Measurements from ENCODE around the gene BHLHA15.
A peak's percentile ranks its signal among the peaks of the same experiment; 100 is the strongest.
"Not testable (repeated sequence)": the region's sequence is repeated elsewhere in the genome, so short reads cannot be mapped to it uniquely, and the experiment has no call there.

The BHLHA15 gene

DNA sequence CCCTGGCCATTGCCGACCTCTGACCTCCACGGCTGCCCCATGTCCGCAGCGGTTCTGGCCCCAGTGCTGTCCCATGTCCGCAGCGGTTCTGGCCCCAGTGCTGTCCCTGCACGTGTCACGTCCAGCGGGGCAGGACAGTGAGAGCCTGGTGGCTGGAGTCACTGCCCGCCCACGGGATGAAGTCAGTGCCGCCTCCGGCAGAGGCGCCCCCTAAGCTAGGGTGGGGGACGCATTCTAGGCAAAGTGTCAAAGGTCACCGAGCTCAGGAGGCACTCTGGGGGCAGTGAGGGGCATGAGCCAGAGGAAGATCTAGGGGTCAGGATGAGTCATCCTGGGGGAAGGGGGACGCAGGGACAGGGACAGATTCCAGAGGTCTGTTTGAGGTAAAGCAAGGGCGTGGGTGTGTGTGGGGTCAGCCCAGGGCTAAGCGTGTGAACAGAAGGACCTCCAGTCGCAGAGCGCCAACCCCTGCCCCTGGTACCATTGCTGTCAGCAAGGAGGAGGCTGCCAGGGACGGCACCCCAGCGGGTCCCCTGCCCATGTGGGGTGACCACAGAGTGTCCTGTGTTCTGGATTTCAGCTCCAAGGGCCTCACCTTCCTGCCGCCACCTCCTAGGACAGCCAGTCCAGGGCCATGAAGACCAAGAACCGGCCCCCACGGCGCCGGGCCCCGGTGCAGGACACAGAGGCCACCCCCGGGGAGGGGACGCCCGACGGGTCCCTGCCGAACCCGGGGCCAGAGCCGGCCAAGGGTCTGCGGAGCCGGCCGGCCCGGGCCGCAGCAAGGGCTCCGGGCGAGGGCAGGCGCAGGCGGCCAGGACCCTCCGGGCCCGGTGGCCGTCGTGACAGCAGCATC lies 665 bp downstream of the BHLHA15 start:
- no peak for DNase-seq

DNA sequence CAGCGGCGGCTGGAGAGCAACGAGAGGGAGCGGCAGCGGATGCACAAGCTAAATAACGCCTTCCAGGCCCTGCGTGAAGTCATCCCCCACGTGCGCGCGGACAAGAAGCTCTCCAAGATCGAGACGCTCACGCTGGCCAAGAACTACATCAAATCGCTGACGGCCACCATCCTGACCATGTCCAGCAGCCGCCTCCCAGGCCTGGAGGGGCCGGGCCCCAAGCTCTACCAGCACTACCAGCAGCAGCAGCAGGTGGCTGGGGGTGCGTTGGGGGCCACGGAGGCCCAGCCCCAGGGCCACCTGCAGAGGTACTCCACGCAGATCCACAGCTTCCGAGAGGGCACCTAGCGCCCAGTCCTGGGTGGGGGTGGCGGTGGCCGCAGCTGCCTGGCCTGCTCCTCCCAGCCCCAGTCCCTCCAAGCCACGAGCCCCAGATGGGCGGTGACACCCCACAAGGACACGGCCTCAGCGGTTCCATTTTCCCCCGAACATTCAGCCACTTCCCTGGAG lies 1.3 kb downstream of the BHLHA15 start:
- no peak for DNase-seq

DNA sequence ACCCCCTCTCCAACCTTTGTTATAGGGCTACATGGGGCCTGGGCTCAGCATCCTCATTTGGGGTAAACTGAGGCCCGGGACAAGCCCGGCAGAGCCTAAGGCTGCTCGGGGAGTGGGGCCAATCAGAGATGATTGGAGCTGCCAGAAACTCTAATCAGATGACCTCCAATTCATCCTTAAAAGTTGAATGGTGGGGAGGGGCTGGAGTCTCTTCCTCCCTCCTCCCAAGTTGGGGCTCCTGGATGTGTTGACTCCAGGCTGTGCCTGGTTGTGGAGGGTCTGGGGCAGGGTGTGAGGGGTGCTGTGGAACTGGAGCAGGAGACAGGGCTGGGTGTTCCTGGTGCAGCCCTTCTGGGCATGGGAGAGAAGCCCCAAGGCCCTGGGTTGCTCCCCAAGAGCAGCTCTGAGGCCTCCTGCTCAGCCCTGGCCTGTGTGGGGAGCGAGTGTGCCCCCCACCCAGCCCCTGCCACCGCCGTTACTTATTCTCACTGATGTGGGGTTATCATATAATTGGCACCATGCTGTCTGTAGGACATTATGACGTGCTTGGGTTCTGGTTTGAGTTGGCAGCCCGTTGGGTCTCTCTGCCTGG lies 2.2 kb downstream of the BHLHA15 start:
- DNase-seq = no peak

DNA sequence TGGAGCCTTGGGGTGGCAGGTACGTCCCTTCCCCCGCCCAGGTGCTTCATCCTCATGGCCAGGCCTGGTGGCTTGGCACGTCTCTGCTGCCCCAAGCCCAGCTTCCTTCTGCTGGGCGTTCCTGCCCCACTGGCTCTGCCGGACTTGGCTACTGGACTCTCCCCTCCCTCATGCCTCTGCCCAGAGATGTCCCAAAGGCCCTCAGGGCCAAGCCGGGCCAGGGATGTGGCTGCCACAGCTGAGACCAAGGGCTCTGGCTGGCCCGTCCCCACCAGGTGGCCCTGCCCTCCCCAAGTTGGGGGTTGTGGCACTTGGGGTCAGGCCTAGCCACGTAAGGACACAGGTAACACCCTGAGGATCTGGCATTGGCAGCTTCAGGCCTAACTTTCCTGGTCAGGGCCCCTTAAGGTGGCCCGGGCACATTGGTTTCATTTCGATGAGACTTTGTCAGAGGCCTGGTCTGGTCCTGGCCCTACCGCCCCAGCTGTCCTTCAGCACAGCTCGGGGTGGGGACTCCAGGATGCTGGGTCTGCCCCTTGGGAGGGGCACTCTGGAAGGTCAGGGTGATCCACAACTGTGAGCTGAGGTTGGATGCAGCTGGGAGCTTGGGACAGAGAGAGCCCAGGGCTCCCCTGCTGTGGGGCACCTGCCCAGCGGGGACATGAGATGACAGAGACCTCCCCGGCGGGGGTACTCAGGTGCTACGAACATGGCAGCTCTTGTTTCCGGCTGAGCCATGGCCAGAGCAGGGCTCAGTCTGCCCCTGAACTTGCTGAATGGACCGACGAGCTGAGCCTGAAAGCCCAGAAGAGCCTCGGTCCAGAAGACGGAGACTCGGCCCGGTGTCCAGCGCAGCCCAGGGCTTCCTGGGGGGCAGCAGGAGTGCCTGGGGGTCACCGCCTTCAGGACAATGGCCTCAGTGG lies 2.9 kb downstream of the BHLHA15 start:
- no peak for DNase-seq

DNA sequence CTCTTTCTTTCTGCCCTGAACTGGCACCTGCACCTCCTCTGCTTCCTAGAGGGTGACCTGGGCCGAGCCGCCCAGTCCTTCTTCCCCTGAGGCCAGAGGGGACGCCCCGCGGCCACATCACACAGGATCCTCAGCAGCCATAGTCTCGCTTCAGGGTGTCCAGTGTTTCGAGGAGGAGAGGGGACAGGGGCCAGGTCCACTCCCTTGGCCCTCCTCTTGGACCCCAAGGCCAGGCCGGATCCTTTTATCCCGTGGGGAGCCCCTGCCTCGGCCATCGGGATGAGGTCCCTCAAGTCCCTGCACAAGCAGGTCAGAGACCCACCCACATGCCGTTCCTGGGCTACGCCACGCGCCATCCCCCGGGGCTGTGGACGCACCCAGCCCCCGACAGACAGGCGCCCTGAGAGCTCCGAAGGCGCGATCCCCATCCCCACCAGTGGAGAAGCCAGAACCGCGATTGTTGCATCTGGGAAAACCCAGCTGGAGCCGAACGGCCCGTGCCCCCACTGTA lies 3.6 kb downstream of the BHLHA15 start:
- DNase-seq = no peak

DNA sequence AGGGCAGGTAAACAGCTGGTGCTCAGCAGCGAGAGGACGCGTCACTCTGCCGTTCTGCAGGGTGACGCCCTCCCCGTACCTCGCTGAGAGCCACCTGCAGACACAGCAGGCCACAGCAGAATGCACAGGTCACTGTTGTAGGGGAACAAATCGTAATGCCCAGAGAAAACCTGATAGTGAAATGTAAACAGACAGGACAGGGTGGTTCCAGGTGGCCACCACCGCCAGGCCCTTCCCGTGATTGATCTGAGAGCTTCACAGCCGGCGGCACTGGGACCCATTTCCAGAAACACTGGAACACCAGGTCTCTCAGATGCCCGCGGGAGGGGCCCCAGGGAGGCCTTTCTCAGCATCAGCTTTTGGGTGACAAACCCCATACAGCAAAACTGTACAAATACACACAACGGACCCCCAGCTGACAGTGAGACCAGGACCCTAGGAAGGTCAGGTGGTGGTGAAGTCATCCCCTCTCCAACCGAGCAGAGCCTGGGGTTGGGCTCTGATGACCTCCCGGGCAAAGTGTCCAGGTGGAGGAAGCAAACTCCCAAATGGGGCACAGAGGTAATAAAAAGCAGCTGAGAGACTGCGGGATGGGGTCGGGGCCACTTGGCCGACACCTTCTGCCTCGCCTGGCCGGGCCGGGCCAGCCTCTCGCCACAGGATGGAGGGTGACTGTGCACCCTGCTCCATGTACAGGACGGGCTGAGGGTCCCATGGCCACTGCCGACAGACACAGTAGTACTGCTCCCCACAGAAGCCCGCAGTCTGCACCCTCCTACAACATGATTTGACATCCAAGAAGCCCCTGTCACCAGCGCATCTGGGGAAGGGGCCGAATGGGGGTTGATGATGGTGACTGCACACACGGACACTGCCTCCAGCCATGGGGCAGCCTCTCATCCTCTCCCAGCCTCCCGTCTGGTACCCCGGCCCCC lies 4.6 kb downstream of the BHLHA15 start:
- DNase-seq = peak; percentile 12 to 30

DNA sequence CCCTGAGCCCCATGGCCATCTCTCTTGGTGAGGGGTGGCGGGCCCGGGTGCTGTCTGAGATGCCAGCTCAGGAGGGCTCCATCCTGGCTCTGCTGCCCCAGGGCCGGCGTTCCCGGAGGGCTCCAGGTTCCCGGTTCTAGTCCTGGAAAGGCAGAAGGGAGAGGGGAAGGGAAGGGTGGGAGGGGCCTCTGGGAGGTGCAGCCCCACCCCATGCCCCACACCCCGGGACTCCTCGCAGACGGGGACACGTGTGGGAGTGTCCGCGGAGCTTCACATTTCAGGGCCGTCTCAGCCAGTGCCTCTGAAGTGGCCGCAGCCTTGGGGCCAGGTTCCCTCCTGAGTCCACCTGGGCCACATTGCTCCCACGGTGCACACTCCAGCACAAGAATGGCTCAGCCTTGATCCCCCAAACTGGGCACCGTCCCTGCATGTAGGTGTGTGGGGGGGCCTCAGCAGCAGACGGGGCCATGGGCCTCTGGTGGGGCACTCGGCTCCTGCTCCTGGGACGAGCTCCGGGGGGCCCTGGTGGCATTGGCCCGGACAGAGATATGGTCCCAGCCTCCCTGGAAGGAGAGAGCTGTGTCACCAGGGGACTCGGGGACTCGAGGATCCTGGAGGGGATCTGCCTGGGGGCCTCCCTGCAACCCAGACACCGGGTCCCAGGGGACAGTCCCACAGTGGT lies 5.8 kb downstream of the BHLHA15 start:
- no peak for DNase-seq

DNA sequence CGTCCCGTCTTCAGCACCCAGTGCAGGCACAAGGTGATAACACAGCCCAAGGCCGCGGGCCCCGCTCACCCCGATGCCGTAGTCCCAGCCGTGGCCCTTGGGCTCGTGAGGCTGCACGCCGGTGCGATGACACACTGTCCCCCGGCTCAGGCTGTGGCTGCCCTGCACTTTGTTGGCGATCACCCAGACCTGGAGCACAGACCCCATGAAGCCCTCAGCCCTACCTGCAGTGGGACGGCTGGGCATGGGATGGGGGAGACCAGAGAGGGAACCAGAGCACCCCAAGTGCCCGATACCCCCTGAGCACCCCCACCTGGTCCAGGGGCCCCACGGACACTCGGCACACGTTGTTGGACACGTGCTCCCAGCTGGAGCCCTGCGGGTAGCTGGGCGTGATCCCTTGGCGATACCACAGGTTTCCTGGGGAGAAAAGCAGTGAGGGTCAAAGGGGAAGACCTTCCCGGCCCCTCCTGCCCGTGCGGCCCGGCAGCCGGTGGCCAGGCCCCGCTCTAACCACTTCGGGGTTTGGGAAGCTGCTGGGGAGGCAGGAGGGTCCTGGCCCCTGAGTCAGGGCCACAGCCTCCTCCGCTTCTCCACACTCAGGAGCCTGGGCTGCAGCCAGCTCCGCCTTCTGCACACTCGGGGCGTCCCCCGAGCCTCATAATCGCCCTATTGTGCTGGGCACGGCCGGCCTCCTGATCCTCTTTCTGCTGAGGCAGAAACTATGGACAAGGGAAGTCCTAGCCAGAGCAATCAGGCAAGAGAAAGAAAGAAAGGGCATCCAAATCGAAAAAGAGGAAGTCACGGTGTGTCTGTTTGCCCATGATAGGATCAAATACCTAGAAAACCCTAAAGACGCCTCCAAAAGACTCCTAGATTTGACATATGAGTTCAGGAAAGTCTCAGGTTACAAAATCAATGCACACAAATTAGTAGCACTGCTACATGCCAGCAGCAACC lies 6.7 kb downstream of the BHLHA15 start:
- no peak for DNase-seq

DNA sequence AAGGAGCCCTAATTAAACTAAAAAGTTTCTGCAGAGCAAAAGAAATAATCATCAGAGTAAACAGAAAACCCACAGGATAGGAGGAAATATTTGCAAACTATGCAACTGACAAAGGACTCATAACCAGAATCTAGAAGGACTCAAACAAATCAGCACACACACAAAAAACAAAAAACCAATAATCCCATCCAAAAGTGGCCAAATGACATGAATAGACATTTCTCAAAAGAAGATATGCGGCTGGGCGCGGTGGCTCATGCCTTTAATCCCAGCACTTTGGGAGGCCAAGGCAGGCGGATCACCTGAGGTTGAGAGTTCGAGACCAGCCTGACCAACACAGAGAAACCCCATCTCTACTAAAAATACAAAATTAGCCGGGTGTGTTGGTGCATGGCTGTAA lies 8.1 kb downstream of the BHLHA15 start:
- not testable (repeated sequence) for DNase-seq

DNA sequence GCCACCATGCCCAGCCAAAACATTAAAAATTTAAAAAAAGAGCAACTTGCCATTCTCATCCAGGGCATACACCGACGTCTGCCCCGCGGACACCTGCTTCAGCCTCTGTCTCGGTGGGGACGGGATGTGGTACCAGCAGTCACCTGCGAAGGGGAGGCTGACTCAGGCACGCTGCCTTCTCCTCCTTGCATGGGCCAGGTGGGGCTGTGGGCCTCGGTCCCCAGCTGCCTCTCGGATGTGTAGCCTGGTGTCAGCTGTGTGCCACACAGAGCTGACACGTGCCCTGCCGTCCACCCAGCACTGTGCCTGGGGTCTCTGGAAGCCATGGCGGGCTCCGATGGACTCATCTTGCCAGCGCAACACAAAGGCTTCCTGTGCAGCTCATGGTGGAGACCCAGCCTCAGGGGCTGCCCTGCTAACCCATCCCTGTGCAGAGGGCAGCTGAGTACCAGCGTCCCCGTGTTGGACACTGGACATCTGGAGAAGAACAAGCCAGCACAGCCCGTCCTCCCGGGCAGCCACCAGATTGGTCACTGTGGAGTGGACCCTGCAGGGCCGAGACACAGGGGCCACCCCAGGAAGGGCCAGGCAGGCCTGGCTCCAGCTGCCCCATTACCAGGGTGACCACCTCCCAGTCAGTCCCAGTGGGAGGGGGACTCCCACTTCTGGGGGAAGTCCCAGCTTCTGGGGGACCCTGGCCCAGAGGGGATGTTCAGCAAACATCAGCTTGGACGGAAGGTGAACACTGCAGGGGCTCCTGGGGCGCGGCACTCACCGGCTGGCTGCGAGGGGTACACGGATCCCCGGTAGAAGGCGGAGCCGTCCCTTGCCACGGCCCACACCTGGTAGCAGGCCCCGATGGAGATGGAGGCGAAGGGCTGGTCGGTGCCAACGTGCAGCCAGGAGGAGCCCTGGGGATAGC lies 10.6 kb downstream of the BHLHA15 start:
- no peak for DNase-seq

DNA sequence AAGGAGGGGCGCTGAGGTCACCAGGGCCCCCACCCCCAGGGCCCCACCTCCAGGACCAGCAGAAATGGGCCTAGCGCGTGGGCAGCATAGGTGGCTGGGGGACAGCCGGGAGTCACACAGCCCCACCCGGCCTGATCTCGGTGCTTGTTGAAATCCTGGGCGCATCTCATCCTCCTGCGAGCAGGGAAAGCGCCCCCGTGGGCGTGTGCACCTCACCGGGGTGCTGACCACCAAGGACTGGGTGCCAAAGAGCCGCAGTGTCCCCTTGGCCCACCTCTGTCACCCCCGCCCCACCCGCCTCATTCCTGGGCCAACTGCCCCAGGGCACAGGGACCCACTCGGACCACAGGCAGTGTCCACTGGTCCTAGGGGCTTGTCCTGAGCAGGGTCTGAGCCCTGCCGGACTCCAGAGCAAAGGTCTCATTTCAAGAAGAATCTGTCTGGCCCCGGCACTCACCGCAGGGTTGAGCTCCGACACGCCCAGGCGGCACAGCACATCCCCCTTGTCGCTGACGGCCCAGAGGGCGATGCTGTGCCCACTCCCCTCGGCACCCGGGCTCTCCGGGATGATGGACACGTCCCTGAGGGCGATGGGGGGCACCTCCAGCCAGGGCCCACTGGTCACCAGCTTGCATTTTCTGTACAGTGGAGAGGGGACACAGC lies 11.4 kb downstream of the BHLHA15 start:
- DNase-seq = no peak

DNA sequence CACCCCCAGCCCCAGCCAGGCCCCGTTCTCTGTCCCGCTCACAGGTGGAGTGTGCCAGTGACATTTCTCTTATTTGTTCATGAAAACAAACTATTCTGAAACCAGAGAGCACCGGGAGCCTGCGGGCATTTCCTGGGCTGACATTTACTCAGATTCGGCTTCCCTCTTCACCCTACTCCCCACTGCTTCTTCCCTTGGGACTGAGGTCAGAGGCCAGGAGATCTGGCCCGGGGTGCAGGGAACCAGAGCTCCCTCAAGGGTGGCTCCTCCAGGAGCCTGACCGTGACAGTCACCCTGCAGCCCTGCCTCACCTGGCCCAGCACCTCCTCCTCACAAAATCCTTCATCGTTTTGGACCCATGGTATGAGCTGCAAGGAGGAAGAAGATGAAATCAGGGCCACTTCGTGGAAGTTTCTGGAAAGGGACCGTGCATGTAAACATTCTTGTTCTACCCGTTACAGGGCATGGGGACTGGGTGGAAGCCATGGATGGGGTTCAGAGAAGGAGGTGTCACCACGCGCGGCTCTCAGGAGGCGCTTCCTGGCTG lies 12.2 kb downstream of the BHLHA15 start:
- DNase-seq = no peak

DNA sequence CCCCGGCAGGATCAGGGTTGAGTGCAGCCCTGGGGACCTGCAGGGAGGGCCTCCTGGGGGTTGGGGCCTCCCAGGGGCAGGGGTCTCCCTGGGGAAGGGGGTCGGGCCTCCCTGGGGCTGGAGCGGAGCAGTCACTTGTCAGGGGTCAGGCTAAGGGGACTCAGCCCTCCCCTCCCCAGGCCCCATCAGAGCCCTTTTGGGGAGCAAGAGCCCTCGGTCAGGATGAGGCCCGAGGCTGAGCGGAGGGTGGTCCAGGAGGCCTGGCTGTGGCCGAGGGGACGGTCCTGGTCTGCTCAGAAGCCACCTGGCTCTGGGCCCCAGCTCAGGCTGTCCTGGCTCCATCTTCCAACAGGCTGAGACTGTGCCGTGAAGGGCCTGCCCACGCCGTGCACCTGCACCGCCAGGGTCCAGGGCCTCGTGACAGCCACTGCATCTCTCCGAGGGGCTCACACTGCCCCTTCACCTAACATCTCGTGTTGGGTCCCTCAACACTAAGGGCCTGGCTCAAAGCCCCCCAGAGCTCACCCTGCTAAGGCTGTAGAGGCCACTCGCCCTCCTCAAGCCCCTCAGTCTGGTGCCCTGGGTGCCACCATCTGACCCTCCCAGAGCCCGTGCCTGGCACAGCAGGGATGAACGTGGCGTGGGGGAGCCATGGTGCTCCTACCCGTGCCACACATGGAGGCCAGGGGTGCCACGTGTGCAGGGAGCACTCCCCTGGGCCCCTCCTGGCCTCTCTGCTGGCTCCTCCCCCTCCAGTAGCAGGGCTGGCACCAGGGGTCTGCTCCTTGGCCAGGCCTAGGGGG lies 12.9 kb downstream of the BHLHA15 start:
- DNase-seq = no peak

DNA sequence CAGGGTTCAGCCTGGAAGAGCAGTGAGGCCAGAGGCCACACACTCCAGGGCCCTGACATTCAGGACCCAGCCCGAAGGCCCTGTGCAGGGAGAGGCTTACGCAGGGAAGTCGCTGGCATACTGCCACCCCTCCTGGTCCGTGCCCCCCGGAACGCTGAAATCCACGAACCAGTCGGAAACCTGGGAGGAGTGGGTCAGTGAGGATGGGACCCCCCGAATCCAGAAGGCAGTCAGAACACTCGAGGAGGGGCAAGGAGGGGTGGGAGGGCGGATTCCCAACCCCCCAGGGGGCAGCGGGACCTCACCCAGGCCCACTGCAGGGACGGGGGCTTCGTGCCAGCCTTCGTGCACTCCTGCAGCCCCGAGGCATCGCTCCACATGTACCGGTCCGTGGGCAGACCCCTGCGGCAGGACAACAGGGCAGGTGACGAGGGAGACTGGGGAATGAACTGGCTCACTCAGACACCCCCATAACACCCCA lies 13.5 kb downstream of the BHLHA15 start:
- DNase-seq = no peak

DNA sequence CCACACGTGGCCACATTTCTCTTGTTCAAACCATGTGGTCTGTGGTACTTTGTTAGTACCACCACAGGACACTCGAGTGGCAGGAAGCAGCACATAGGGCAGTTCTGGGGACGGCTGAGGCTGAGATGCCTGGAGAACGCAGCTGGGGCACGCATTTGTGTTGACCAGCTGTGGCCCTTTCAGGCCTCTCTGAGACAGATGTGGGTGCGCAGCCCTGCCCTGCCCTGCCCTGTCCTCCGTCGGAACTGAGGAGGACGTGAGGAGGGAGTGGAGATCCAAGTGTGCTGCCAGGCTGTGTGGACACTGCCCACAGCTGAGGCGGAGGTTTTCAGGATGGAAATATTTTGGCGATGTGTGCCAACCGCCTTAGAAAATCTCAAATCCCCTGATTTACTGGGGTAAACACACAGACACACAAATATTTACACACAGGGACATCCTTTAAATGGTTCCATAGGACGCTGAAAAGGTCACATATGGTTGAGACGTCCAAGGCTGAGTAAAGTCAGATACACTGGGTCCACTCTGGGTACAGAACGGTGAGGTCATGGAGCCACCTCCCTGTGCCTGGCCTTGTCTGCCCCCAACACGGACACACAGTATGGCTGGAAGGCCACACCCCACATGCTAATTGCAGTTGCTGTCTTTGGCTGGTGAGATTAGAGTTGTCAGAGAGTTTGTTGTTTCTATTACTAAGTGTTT lies 14.8 kb downstream of the BHLHA15 start:
- no peak for DNase-seq

DNA sequence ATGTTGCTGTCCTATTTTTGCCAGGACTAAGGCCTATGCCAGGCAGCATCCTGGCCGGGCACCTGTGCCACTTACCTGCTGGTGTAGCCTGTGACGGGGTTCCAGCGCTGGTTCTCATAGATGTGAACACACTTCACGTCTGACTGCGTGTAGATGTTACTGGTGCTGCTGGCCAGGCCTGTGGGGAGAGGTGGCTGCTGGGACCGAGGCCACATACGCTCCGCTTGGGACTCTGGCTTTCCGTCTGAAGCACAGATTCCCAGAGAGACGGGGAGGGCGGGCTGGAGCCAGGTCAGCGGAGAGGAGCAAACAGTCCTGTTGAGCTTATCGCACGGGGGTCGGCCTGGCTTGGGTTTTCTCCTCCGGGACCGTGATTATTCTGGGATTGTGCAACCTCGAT lies 16.7 kb downstream of the BHLHA15 start:
- no peak for DNase-seq

Data from SHP77 (cell line).